GM23338 (cell line): ENCODE measurements around the gene PEX11A. TPM values are rescaled to one million over a fixed set of nuclear protein-coding genes. Genes with fewer than 3 reads are reported as not detected.

Experiments used
- ATAC-seq: fragments of 200-7000 bp; cut with Tn5 transposase; 3 replicates; pipeline ENCODE4 v1.9.1; 2020
- DNase-seq: peaks from one replicate; pipeline ENCODE4 v3.0.0-alpha.2; 2015; ENCODE audit warnings: low spot score
- H2AFZ ChIP-seq: fragments of 200-600 bp; sonication (generic); 2 replicates; pipeline ENCODE4 v1.8.0; 2016; ENCODE audit warnings: antibody characterized with exemption, mild to moderate bottlenecking, moderate library complexity
- H3F3A ChIP-seq: fragments of 200-600 bp; sonication (generic); replicated peaks from 2 replicates; pipeline ENCODE4 v1.8.0; 2017; ENCODE audit warnings: antibody characterized with exemption, mixed run types, low read depth
- H3K27ac ChIP-seq: fragments of 200-600 bp; sonication (generic); 2 replicates; pipeline ENCODE4 v1.6.1; 2016; ENCODE audit warnings: low read depth
- H3K27me3 ChIP-seq: fragments of 200-600 bp; sonication (generic); 2 replicates; pipeline ENCODE4 v1.8.0; 2016; ENCODE audit warnings: mild to moderate bottlenecking, mixed run types, moderate library complexity; ENCODE audit not compliant: insufficient read depth
- H3K36me3 ChIP-seq: fragments of 200-600 bp; sonication (generic); 2 replicates; pipeline ENCODE4 v1.8.0; 2016; ENCODE audit warnings: mild to moderate bottlenecking; ENCODE audit not compliant: insufficient read depth
- H3K4me1 ChIP-seq: fragments of 200-600 bp; sonication (generic); 2 replicates; pipeline ENCODE4 v1.8.0; 2016; ENCODE audit warnings: mild to moderate bottlenecking, moderate library complexity; ENCODE audit not compliant: insufficient read depth
- H3K4me2 ChIP-seq: fragments of 200-600 bp; sonication (generic); 2 replicates; pipeline ENCODE4 v1.7.1; 2017; ENCODE audit warnings: mixed run types
- H3K4me3 ChIP-seq: fragments of 200-600 bp; sonication (generic); 2 replicates; pipeline ENCODE4 v1.6.1; 2016; ENCODE audit warnings: mixed run types
- H3K79me2 ChIP-seq: fragments of 200-600 bp; sonication (generic); replicated peaks from 2 replicates; pipeline ENCODE4 v1.8.0; 2017; ENCODE audit warnings: mild to moderate bottlenecking; ENCODE audit not compliant: insufficient read depth
- H3K9me2 ChIP-seq: fragments of 200-600 bp; sonication (generic); 2 replicates; pipeline ENCODE4 v1.8.0; 2017; ENCODE audit not compliant: insufficient read depth
- H4K20me1 ChIP-seq: fragments of 200-600 bp; sonication (generic); replicated peaks from 2 replicates; pipeline ENCODE4 v1.8.0; 2017; ENCODE audit warnings: mild to moderate bottlenecking; ENCODE audit not compliant: insufficient read depth
- H3K27ac Mint-ChIP-seq: 2 replicates; pipeline ENCODE4 v1.8.0; 2020; ENCODE audit warnings: inconsistent platforms, mild to moderate bottlenecking, moderate library complexity, mixed read lengths
- H3K27me3 Mint-ChIP-seq: 3 replicates; pipeline ENCODE4 v1.8.0; 2022; ENCODE audit warnings: low read depth, mild to moderate bottlenecking, moderate library complexity, mixed read lengths, inconsistent platforms; ENCODE audit not compliant: insufficient read depth, poor library complexity
- H3K36me3 Mint-ChIP-seq: 3 replicates; pipeline ENCODE4 v1.8.0; 2021; ENCODE audit warnings: low read depth, mild to moderate bottlenecking, inconsistent platforms, moderate library complexity, mixed read lengths
- H3K4me1 Mint-ChIP-seq: 3 replicates; pipeline ENCODE4 v1.8.0; 2020; ENCODE audit warnings: mild to moderate bottlenecking, inconsistent platforms, mixed read lengths
- H3K4me3 Mint-ChIP-seq: 3 replicates; pipeline ENCODE4 v1.8.0; 2021; ENCODE audit warnings: moderate library complexity, mild to moderate bottlenecking, inconsistent platforms, mixed read lengths
- H3K9me3 Mint-ChIP-seq: 3 replicates; pipeline ENCODE4 v1.8.0; 2020; ENCODE audit warnings: moderate library complexity, mild to moderate bottlenecking, inconsistent platforms, mixed read lengths
- EZH2 ChIP-seq: fragments of 200-600 bp; sonication (generic); IDR thresholded peaks from one replicate; pipeline ENCODE4 v1.8.0; 2017; ENCODE audit warnings: antibody characterized with exemption, mild to moderate bottlenecking, low read depth; ENCODE audit not compliant: unreplicated experiment
- EZH2phosphoT487 ChIP-seq: fragments of 200-600 bp; sonication (generic); IDR thresholded peaks from one replicate; pipeline ENCODE4 v1.8.1; 2018; ENCODE audit warnings: antibody characterized with exemption; ENCODE audit not compliant: unreplicated experiment
- JUNB ChIP-seq: IDR thresholded peaks from one replicate; pipeline ENCODE4 v1.6.1; 2016; ENCODE audit warnings: antibody characterized with exemption; ENCODE audit not compliant: unreplicated experiment
- NANOG ChIP-seq: IDR thresholded peaks from 2 replicates; pipeline ENCODE4 v1.6.1; 2016; ENCODE audit warnings: antibody characterized with exemption, borderline replicate concordance
- STAT1 ChIP-seq: IDR thresholded peaks from one replicate; pipeline ENCODE4 v1.6.1; 2016; ENCODE audit warnings: antibody characterized with exemption; ENCODE audit not compliant: unreplicated experiment
- ZNF114 ChIP-seq: fragments of 250-450 bp; sonication (Bioruptor Pico); IDR thresholded peaks from 2 replicates; pipeline ENCODE4 v1.5.0; 2020; ENCODE audit warnings: mild to moderate bottlenecking, moderate library complexity
- ZNF331 ChIP-seq: fragments of 250-450 bp; sonication (Bioruptor Pico); IDR thresholded peaks from 2 replicates; pipeline ENCODE4 v1.5.0; 2020; ENCODE audit warnings: low read depth, mild to moderate bottlenecking, moderate library complexity
- polyA plus RNA-seq: library from polyadenylated mRNA; unstranded; fragments of >200 nt; fragmentation: Nextera tagmentation; extraction: Ambion mirVana; gene quantifications from 2 replicates; pipeline ENCODE4 v1.2.1, GENCODE V29; 2016
- total RNA-seq: library from RNA; depleted of rRNA; stranded (reverse); fragments of >200 nt; shearing (Covaris generic); gene quantifications from 2 replicates; pipeline ENCODE4 v1.2.3, GENCODE V29; 2014
- TF ChIP-seq, protein P1 (sequence below): IDR thresholded peaks from 2 replicates; pipeline ENCODE4 v1.6.1; 2016; ENCODE audit warnings: antibody characterized with exemption
- TF ChIP-seq, protein P2 (sequence below): IDR thresholded peaks from one replicate; pipeline ENCODE4 v1.6.1; 2018; ENCODE audit warnings: antibody characterized with exemption; ENCODE audit not compliant: unreplicated experiment
- TF ChIP-seq, protein P3 (sequence below), 2 experiments: fragments of 200-600 bp in 1 of 2; sonication (generic) in 1 of 2; conservative IDR thresholded peaks; 2 replicates each; pipeline versions ENCODE4 v1.5.1 to v1.6.1; 2016 to 2017; ENCODE audit warnings: antibody characterized with exemption in 2 of 2, low read depth in 2 of 2, mild to moderate bottlenecking in 2 of 2, moderate library complexity in 1 of 2

PEX11A gene
- total and polyA plus RNA-seq, 2 experiments from 2014 or later = 2.1 to 4.8 TPM

DNA sequence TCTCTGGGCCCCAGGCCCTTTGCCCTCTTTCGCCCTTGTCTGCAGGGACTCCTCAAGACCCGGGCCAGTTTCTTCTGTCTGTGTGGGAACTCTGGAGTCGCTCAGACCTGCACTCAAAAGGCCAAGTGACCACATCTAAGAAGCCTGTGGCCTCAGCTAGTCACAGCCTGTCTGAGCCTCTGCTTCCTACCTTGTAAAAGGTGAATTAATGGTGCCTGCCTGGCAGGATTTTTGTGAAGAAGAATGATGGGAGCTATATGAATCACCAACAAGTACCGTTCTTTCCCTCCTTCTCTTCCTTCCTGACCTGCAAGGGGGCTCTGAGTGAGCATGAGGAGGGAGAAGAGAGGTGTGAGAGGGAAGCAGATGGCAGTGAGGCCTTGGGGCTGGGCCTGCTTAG lies 18.9 kb downstream of the PEX11A start:
- Histone ChIP-seq H3K36me3 (no peaks in the 10 kb centered on the region), H3K27me3 (no peaks in the 10 kb centered on the region), H3K4me1 (no peaks in the 10 kb centered on the region), H3F3A (no peaks in the 10 kb centered on the region), H3K4me3 (no peak overlapping the region), H3K9me2 (no peaks in the 10 kb centered on the region), H3K79me2 (no peaks in the 10 kb centered on the region), H3K4me2 (no peak overlapping the region), H3K27ac (no peak overlapping the region), H4K20me1 (no peaks in the 10 kb centered on the region), H2AFZ (no peak overlapping the region)
- TF ChIP-seq, protein P1, sequence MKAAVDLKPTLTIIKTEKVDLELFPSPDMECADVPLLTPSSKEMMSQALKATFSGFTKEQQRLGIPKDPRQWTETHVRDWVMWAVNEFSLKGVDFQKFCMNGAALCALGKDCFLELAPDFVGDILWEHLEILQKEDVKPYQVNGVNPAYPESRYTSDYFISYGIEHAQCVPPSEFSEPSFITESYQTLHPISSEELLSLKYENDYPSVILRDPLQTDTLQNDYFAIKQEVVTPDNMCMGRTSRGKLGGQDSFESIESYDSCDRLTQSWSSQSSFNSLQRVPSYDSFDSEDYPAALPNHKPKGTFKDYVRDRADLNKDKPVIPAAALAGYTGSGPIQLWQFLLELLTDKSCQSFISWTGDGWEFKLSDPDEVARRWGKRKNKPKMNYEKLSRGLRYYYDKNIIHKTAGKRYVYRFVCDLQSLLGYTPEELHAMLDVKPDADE = no peak
- no peak for TF ChIP-seq EZH2phosphoT487
- TF ChIP-seq, protein P2, sequence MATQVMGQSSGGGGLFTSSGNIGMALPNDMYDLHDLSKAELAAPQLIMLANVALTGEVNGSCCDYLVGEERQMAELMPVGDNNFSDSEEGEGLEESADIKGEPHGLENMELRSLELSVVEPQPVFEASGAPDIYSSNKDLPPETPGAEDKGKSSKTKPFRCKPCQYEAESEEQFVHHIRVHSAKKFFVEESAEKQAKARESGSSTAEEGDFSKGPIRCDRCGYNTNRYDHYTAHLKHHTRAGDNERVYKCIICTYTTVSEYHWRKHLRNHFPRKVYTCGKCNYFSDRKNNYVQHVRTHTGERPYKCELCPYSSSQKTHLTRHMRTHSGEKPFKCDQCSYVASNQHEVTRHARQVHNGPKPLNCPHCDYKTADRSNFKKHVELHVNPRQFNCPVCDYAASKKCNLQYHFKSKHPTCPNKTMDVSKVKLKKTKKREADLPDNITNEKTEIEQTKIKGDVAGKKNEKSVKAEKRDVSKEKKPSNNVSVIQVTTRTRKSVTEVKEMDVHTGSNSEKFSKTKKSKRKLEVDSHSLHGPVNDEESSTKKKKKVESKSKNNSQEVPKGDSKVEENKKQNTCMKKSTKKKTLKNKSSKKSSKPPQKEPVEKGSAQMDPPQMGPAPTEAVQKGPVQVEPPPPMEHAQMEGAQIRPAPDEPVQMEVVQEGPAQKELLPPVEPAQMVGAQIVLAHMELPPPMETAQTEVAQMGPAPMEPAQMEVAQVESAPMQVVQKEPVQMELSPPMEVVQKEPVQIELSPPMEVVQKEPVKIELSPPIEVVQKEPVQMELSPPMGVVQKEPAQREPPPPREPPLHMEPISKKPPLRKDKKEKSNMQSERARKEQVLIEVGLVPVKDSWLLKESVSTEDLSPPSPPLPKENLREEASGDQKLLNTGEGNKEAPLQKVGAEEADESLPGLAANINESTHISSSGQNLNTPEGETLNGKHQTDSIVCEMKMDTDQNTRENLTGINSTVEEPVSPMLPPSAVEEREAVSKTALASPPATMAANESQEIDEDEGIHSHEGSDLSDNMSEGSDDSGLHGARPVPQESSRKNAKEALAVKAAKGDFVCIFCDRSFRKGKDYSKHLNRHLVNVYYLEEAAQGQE = no peak
- TF ChIP-seq EZH2 = no peak
- TF ChIP-seq JUNB = no peak
- Mint-ChIP-seq H3K27me3 (peaks cover 5% of the 10 kb centered on the region), H3K27ac (no peak overlapping the region), H3K36me3 (no peaks in the 10 kb centered on the region), H3K9me3 (no peaks in the 10 kb centered on the region), H3K4me3 (no peak overlapping the region), H3K4me1 (peaks cover 10% of the 10 kb centered on the region; the same call in 2 of the 3 replicates)
- DNase-seq (no peak), ATAC-seq (no peak)

DNA sequence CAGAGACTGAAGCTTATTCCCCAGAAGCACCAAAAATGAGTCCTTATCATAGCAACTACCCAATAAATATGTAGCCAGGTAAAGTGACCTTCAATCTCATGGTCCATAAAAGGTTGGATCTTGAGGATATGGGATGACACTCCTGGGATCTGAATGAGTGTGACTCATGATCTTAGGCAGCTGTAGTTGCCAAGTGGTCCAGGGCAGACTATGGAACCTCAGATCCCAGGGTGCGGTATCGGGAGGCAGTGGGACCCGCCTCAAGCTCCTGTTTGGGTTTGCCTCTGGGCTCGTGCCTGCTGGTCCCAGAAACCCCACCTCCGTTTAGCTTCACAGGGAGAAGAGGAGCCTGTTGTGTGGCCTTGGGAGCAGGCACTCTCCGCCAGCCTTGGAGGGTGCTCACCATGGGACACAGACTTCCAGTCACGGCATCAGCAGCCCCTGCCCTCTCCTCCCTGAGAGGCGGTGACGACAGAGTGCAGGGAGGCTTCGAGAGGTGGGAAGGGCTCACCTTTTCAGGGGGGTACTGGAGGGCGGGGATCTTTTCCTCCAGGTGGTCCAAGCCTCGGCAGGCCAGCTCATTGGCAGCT lies 19.5 kb downstream of the PEX11A start:
- peaks cover 13% of the 10 kb centered on the region; the same call in 2 of the 3 replicates for H3K4me1 Mint-ChIP-seq
- H3K9me3 Mint-ChIP-seq = no peaks in the 10 kb centered on the region
- no peak for TF ChIP-seq ZNF114 (CRISPR knock-in tag)
- no peak for TF ChIP-seq ZNF331 (CRISPR knock-in tag)
- TF ChIP-seq EZH2 = no peak
- TF ChIP-seq STAT1 = no peak
- TF ChIP-seq, protein P2 = no peak
- no peak for TF ChIP-seq NANOG
- TF ChIP-seq, protein P3, sequence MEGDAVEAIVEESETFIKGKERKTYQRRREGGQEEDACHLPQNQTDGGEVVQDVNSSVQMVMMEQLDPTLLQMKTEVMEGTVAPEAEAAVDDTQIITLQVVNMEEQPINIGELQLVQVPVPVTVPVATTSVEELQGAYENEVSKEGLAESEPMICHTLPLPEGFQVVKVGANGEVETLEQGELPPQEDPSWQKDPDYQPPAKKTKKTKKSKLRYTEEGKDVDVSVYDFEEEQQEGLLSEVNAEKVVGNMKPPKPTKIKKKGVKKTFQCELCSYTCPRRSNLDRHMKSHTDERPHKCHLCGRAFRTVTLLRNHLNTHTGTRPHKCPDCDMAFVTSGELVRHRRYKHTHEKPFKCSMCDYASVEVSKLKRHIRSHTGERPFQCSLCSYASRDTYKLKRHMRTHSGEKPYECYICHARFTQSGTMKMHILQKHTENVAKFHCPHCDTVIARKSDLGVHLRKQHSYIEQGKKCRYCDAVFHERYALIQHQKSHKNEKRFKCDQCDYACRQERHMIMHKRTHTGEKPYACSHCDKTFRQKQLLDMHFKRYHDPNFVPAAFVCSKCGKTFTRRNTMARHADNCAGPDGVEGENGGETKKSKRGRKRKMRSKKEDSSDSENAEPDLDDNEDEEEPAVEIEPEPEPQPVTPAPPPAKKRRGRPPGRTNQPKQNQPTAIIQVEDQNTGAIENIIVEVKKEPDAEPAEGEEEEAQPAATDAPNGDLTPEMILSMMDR (conservative IDR thresholded peaks at IDR 0.05; ENCODE audit: low read depth in 2 of 2) = no peak
- TF ChIP-seq EZH2phosphoT487 = no peak

More for the DNA sequence above, 19.5 kb downstream of the PEX11A start:
- H3K27ac ChIP-seq = no peak overlapping the region
- no peaks in the 10 kb centered on the region for H3K9me2 ChIP-seq
- H3K36me3 ChIP-seq = no peaks in the 10 kb centered on the region
- peaks cover 4% of the 10 kb centered on the region; the same call in 1 of the 2 replicates for H3K27me3 ChIP-seq
- Mint-ChIP-seq H3K4me3 (no peak overlapping the region), H3K27ac (no peak overlapping the region), H3K27me3 (peaks cover 10% of the 10 kb centered on the region), H3K36me3 (no peaks in the 10 kb centered on the region)
- DNase-seq (no peak), ATAC-seq (no peak)
- H3F3A ChIP-seq = no peaks in the 10 kb centered on the region
- H3K4me1 ChIP-seq = peaks cover 5% of the 10 kb centered on the region; the same call in 1 of the 2 replicates
- H4K20me1 ChIP-seq = no peaks in the 10 kb centered on the region
- H3K4me3 ChIP-seq = no peak overlapping the region
- H3K4me2 ChIP-seq = no peak overlapping the region
- no peak overlapping the region for H2AFZ ChIP-seq
- no peaks in the 10 kb centered on the region for H3K79me2 ChIP-seq
